Stimulated activated CD4-positive, alpha-beta T cell treated with anti-CD3 and anti-CD28 coated beads, Interleukin-2, amount 100 ng/mL, for 24 hours (primary cell): Measurements from ENCODE around the gene TPD52L1.

Experiments used
- DNase-seq, 2 donors: peaks; one replicate each; pipeline ENCODE4 v3.0.0-alpha.2; 2020

The TPD52L1 gene

GRCh38 chr6:125307964-125308615, 154.5 kb downstream of the TPD52L1 start:
- DNase-seq, result no peak

DNA sequence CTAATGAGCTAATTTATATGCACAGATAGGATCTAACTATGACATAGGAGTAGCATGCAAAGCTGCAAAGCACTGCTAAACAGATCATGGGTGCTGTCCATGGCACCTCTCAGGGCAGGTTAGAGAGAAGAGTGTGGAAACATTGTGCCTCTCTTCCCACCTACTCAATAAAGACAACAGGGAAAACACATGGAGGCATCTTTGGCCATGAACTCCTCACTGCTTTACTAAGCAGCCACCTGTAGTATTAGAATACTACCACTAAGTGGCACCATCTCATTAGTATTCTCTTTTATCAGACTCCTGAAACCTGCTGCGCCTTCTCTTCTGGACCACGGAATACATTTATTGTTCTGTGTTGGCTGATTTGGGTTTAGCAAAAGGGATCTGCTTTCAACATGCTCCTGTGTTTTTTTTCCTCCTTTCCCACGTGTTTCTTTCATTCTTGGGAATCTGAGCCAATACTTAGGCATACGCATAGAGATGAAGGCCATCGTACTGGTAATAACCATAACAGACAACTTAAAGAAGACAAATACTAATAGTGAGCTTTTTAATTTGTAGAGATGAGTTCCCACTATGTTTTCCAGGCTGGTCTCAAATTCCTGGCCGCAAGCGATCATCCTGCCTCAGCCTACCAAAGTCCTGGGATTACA, 157.5 kb downstream of the TPD52L1 start:
- no peak for DNase-seq

DNA sequence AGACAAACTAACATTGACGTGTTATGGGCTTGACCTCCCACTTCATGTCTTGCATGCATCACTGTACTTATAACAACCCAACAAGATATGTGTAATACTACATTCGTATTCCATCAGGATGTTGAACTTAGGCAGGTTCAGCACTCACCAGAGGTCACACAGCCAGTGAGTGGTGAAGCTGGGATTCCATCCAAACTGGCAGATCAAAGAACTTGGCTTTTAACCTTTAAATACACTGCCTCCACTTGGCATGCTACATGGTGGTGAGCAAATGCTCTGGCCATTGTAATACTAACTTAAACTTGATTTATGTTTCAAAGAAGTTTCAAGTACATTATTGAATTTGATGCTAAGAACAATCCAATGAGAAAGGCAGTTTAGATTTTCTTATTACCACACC, 158.9 kb downstream of the TPD52L1 start:
- no peak for DNase-seq

DNA sequence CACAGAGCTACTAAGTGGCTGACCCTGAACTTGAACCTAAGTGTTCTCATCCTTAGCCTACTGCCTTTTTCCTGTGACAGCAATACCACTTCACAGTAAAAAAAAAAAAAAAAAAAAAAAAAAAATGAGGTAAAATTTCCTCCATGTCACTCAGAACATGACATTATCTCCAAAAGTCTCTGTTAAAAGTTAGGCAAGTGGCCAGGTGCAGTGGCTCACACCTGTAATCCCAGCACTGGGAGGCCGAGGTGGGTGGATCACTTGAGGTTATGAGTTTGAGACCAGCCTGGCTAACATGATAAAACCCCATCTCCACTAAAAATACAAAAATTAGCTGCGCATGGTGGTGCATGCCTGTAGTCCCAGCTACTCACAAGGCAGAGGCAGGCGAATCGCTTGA, 159.4 kb downstream of the TPD52L1 start:
- DNase-seq, result no peak
